ENCODE results near the gene MAP7D1. TPM values are rescaled to one million over a fixed set of nuclear protein-coding genes. Genes with fewer than 3 reads are reported as not detected.
A peak's percentile ranks its signal among the peaks of the same experiment; 100 is the strongest.

The MAP7D1 gene
- total and polyA plus RNA-seq, 2 of the 13 experiments (the other 11 are each of a cell fraction or from before 2014, with no cell fraction given): 5.6 to 7.2 TPM

DNA sequence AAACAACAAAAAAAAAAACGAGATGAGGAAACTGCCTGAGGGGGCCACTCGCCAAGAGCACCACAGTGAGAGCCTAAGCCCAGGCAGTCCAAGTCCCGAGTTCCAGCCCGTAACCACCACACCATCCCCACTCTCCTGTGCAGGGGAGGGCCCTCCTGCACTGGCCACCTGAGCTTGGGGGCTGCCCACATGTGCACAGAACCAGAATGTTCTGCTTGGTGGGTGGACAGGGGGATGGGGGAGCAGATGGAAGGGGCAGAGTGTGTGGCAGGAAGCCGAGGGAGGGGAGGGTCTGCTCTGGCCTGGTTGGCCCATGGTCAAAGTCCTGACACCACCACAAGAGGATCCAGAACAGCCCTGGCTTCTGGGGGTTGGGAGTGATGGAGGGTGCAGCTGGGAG, 49.7 kb upstream of the MAP7D1 start:
- in situ Hi-C loops (cut with HindIII; ENCODE audit: extremely low pct_ligation_motif_present, low pct_unique_long_range_greater_than_20kb) (no loop called here), intact Hi-C loops (cut with micrococcal nuclease; ENCODE audit: unreplicated experiment) (no loop called here)
- TF ChIP-seq ZNF792 (CRISPR knock-in tag; IDR thresholded peaks at IDR 0.05) (no peak), PPARG (CRISPR knock-in tag; conservative IDR thresholded peaks at IDR 0.05) (no peak), ZFAT (CRISPR knock-in tag; conservative IDR thresholded peaks at IDR 0.05) (no peak), ZMYM4 (CRISPR knock-in tag; IDR thresholded peaks at IDR 0.05) (no peak), YEATS4 (CRISPR knock-in tag; IDR thresholded peaks at IDR 0.05; ENCODE audit: borderline replicate concordance) (no peak), GATA4 (IDR thresholded peaks at IDR 0.05; ENCODE audit: borderline replicate concordance, low read depth) (no peak), ZSCAN31 (CRISPR knock-in tag; IDR thresholded peaks at IDR 0.05; ENCODE audit: low read depth) (no peak), ATF7 (IDR thresholded peaks at IDR 0.05) (no peak), ATF7 (CRISPR knock-in tag; IDR thresholded peaks at IDR 0.05) (no peak), HNF4A (CRISPR knock-in tag; IDR thresholded peaks at IDR 0.05) (peak; percentile 47; the same call in 1 of the 2 replicates)
- TF ChIP-seq, protein P1, sequence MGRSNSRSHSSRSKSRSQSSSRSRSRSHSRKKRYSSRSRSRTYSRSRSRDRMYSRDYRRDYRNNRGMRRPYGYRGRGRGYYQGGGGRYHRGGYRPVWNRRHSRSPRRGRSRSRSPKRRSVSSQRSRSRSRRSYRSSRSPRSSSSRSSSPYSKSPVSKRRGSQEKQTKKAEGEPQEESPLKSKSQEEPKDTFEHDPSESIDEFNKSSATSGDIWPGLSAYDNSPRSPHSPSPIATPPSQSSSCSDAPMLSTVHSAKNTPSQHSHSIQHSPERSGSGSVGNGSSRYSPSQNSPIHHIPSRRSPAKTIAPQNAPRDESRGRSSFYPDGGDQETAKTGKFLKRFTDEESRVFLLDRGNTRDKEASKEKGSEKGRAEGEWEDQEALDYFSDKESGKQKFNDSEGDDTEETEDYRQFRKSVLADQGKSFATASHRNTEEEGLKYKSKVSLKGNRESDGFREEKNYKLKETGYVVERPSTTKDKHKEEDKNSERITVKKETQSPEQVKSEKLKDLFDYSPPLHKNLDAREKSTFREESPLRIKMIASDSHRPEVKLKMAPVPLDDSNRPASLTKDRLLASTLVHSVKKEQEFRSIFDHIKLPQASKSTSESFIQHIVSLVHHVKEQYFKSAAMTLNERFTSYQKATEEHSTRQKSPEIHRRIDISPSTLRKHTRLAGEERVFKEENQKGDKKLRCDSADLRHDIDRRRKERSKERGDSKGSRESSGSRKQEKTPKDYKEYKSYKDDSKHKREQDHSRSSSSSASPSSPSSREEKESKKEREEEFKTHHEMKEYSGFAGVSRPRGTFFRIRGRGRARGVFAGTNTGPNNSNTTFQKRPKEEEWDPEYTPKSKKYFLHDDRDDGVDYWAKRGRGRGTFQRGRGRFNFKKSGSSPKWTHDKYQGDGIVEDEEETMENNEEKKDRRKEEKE (IDR thresholded peaks at IDR 0.05): no peak
- TF ChIP-seq, protein P2, sequence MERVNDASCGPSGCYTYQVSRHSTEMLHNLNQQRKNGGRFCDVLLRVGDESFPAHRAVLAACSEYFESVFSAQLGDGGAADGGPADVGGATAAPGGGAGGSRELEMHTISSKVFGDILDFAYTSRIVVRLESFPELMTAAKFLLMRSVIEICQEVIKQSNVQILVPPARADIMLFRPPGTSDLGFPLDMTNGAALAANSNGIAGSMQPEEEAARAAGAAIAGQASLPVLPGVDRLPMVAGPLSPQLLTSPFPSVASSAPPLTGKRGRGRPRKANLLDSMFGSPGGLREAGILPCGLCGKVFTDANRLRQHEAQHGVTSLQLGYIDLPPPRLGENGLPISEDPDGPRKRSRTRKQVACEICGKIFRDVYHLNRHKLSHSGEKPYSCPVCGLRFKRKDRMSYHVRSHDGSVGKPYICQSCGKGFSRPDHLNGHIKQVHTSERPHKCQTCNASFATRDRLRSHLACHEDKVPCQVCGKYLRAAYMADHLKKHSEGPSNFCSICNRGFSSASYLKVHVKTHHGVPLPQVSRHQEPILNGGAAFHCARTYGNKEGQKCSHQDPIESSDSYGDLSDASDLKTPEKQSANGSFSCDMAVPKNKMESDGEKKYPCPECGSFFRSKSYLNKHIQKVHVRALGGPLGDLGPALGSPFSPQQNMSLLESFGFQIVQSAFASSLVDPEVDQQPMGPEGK (CRISPR knock-in tag; IDR thresholded peaks at IDR 0.05): peak; percentile 31; the same call in 1 of the 2 replicates
- TF ChIP-seq, protein P3, sequence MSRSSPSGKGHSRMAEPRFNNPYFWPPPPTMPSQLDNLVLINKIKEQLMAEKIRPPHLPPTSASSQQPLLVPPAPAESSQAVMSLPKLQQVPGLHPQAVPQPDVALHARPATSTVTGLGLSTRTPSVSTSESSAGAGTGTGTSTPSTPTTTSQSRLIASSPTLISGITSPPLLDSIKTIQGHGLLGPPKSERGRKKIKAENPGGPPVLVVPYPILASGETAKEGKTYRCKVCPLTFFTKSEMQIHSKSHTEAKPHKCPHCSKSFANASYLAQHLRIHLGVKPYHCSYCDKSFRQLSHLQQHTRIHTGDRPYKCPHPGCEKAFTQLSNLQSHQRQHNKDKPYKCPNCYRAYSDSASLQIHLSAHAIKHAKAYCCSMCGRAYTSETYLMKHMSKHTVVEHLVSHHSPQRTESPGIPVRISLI (CRISPR knock-in tag; IDR thresholded peaks at IDR 0.05; ENCODE audit: borderline replicate concordance): peak; percentile 76
- TF ChIP-seq, protein P4, sequence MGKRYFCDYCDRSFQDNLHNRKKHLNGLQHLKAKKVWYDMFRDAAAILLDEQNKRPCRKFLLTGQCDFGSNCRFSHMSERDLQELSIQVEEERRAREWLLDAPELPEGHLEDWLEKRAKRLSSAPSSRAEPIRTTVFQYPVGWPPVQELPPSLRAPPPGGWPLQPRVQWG (CRISPR knock-in tag; IDR thresholded peaks at IDR 0.05; ENCODE audit: borderline replicate concordance, low read depth): no peak
- TF ChIP-seq, protein P5, sequence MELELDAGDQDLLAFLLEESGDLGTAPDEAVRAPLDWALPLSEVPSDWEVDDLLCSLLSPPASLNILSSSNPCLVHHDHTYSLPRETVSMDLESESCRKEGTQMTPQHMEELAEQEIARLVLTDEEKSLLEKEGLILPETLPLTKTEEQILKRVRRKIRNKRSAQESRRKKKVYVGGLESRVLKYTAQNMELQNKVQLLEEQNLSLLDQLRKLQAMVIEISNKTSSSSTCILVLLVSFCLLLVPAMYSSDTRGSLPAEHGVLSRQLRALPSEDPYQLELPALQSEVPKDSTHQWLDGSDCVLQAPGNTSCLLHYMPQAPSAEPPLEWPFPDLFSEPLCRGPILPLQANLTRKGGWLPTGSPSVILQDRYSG (CRISPR knock-in tag; IDR thresholded peaks at IDR 0.05): no peak
- TF ChIP-seq, protein P6, sequence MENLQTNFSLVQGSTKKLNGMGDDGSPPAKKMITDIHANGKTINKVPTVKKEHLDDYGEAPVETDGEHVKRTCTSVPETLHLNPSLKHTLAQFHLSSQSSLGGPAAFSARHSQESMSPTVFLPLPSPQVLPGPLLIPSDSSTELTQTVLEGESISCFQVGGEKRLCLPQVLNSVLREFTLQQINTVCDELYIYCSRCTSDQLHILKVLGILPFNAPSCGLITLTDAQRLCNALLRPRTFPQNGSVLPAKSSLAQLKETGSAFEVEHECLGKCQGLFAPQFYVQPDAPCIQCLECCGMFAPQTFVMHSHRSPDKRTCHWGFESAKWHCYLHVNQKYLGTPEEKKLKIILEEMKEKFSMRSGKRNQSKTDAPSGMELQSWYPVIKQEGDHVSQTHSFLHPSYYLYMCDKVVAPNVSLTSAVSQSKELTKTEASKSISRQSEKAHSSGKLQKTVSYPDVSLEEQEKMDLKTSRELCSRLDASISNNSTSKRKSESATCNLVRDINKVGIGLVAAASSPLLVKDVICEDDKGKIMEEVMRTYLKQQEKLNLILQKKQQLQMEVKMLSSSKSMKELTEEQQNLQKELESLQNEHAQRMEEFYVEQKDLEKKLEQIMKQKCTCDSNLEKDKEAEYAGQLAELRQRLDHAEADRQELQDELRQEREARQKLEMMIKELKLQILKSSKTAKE (CRISPR knock-in tag; IDR thresholded peaks at IDR 0.05; ENCODE audit: borderline replicate concordance): no peak

More for the DNA sequence above, 49.7 kb upstream of the MAP7D1 start:
- Histone ChIP-seq H3K9ac (ENCODE audit: insufficient read depth, low read depth, low read length) (no peak overlapping the region), H3K36me3 (replicated peaks in 1 of 2; ENCODE audit: control insufficient read depth in 1 of 2, insufficient read depth in 2 of 2, low read length in 2 of 2) (no peaks in the 10 kb centered on the region), H3K27ac (ENCODE audit: extremely low read length, insufficient read depth, low read length) (no peak overlapping the region), H3K9me3 (ENCODE audit: low read length) (no peaks in the 10 kb centered on the region), H3K4me3 (replicated peaks in 1 of 3; ENCODE audit: insufficient read depth in 1 of 3, low read depth in 2 of 3, low read length in 3 of 3) (peak overlapping the region in 2 of 3 experiments; percentile 34 to 66; a peak in 3 of 6 replicates), H3K4me1 (ENCODE audit: insufficient read depth, low read length) (peaks cover 32% of the 10 kb centered on the region), H2AFZ (ENCODE audit: low read length) (no peak overlapping the region), H3K4me2 (ENCODE audit: low read depth, low read length) (peak overlapping the region; percentile 81), H3K27me3 (ENCODE audit: control insufficient read depth in 1 of 2, insufficient read depth in 2 of 2, low read length in 2 of 2) (peaks cover 4 to 21% of the 10 kb centered on the region in 2 experiments; a peak in 4 of 5 replicates), H4K20me1 (ENCODE audit: insufficient read depth, low read length) (no peaks in the 10 kb centered on the region), H3K79me2 (ENCODE audit: insufficient read depth, low read length) (no peaks in the 10 kb centered on the region)
- WGBS (ENCODE audit: low lambda C conversion rate): 1% methylated on average over 5 of the region's 5 CpGs
- BruUV-seq (replicated peaks): no TSS peak
- POLR2A ChIA-PET: interaction anchor here (0.7 to 1.9 kb wide), 3 partner anchors 9 to 759 kb away, joined by 3 to 7 read pairs (median 3); no protein-coding TSS in a partner anchor
- FAIRE-seq: no peak
- no peak for DNase-seq (ENCODE audit: low spot score)
- peak; percentile 77 for ATAC-seq
- CTCF ChIA-PET (ENCODE audit: low intra/inter-chr PET ratio, low total read pairs): no interaction called here
